PC-3 (cell line): ENCODE measurements around the gene SNX20.

ENCODE experiments used
- EZH2 ChIP-seq: fragments of 300-600 bp; sonication (generic); IDR thresholded peaks from one replicate; pipeline ENCODE4 v1.6.1; 2017; ENCODE audit warnings: antibody characterized with exemption, mild to moderate bottlenecking, low read length; ENCODE audit not compliant: unreplicated experiment
- EZH2phosphoT487 ChIP-seq: fragments of 300-600 bp; sonication (generic); IDR thresholded peaks from 2 replicates; pipeline ENCODE4 v1.6.1; 2018; ENCODE audit warnings: mild to moderate bottlenecking, antibody characterized with exemption, low read length, borderline replicate concordance
- TF ChIP-seq, protein P1 (sequence below): fragments of 300-600 bp; sonication (generic); conservative IDR thresholded peaks from 2 replicates; pipeline ENCODE4 v1.5.1; 2017; ENCODE audit warnings: antibody characterized with exemption, low read depth, mild to moderate bottlenecking, low read length

- TF ChIP-seq, protein P1, sequence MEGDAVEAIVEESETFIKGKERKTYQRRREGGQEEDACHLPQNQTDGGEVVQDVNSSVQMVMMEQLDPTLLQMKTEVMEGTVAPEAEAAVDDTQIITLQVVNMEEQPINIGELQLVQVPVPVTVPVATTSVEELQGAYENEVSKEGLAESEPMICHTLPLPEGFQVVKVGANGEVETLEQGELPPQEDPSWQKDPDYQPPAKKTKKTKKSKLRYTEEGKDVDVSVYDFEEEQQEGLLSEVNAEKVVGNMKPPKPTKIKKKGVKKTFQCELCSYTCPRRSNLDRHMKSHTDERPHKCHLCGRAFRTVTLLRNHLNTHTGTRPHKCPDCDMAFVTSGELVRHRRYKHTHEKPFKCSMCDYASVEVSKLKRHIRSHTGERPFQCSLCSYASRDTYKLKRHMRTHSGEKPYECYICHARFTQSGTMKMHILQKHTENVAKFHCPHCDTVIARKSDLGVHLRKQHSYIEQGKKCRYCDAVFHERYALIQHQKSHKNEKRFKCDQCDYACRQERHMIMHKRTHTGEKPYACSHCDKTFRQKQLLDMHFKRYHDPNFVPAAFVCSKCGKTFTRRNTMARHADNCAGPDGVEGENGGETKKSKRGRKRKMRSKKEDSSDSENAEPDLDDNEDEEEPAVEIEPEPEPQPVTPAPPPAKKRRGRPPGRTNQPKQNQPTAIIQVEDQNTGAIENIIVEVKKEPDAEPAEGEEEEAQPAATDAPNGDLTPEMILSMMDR: no peak
- TF ChIP-seq EZH2 (no peak), EZH2phosphoT487 (no peak)
Measured at GRCh38 chr16:50640919-50641817, 39.9 kb downstream of the SNX20 start.
